Mucosa of rectum (tissue), 2 donors: ENCODE data around the gene ROR2.
"Not testable (repeated sequence)": the region's sequence is repeated elsewhere in the genome, so short reads cannot be mapped to it uniquely, and the experiment has no call there.

Experiments used
- H3K27ac ChIP-seq, 2 donors: one replicate each; pipeline ENCODE4 v1.7.0; 2013; ENCODE audit warnings: inconsistent platforms in 2 of 2, low read depth in 2 of 2, low read length in 2 of 2
- H3K27me3 ChIP-seq, 2 donors: one replicate each; pipeline ENCODE4 v1.7.0; 2013; ENCODE audit warnings: low read length in 2 of 2; ENCODE audit not compliant: control insufficient read depth in 2 of 2, insufficient read depth in 2 of 2
- H3K36me3 ChIP-seq, 2 donors: one replicate each; pipeline ENCODE4 v1.7.0; 2013; ENCODE audit warnings: low read length in 2 of 2; ENCODE audit not compliant: control insufficient read depth in 2 of 2, insufficient read depth in 2 of 2
- H3K4me1 ChIP-seq, 2 donors: one replicate each; pipeline ENCODE4 v1.7.0; 2013; ENCODE audit warnings: low read length in 2 of 2, mild to moderate bottlenecking in 1 of 2; ENCODE audit not compliant: control insufficient read depth in 2 of 2, insufficient read depth in 2 of 2
- H3K4me3 ChIP-seq, 2 donors: one replicate each; pipeline ENCODE4 v1.7.0; 2013; ENCODE audit warnings: low read length in 2 of 2
- H3K9ac ChIP-seq, 2 donors: one replicate each; pipeline ENCODE4 v1.7.0; 2013; ENCODE audit warnings: low read length in 2 of 2, low read depth in 1 of 2, mild to moderate bottlenecking in 1 of 2
- H3K9me3 ChIP-seq, 2 donors: one replicate each; pipeline ENCODE4 v1.7.0; 2013; ENCODE audit warnings: low read length in 2 of 2; ENCODE audit not compliant: control insufficient read depth in 2 of 2
- donor health status: healthy.
- donor health status: Normal muscosa, but diverticular disease.

The ROR2 gene

DNA sequence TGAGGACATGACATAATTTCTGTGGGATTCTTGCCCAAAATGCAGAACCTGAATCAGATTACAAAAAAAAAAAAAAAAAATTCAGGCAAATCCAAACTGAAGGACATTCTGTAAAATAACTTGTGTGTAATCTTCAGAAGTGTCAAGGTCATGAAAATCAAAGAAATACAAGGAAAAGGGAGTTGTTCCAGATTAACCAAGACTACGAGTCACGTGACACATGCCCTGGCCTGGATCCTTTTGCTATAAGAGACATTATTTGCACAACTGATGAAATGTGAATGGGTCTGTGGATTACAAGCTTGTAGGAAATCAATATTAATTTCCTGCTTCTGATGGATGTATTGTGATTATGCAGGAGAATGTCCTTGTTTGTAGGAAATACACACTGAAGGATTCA is 309.6 kb downstream of the ROR2 start:
- H3K9ac ChIP-seq: no peak overlapping the region
- no peaks in the 10 kb centered on the region for H3K4me1 ChIP-seq
- H3K27me3 ChIP-seq: no peaks in the 10 kb centered on the region
- no peak overlapping the region for H3K4me3 ChIP-seq
- no peaks in the 10 kb centered on the region for H3K36me3 ChIP-seq
- no peaks in the 10 kb centered on the region for H3K9me3 ChIP-seq
- H3K27ac ChIP-seq: no peak overlapping the region

DNA sequence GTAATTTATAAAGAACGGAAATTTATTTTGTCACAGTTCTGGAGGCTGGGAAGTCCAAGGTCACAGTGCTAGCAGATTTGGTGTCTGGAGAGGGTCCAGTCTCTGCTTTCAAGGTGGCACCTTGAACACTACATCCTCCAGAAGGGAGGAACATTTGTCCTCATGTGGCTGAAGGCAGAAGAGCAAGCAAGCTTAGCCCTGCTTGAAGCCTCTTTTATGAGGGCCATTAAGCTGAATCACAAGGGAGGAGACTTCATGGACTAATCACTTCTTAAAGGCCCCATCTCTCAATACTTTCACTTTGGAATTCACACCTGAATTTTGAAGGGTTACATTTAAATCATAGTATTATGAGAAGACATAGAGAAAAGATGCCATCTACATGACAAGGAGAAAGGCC is 311.0 kb downstream of the ROR2 start:
- Histone ChIP-seq H3K27me3 (no peaks in the 10 kb centered on the region), H3K4me3 (no peak overlapping the region)

DNA sequence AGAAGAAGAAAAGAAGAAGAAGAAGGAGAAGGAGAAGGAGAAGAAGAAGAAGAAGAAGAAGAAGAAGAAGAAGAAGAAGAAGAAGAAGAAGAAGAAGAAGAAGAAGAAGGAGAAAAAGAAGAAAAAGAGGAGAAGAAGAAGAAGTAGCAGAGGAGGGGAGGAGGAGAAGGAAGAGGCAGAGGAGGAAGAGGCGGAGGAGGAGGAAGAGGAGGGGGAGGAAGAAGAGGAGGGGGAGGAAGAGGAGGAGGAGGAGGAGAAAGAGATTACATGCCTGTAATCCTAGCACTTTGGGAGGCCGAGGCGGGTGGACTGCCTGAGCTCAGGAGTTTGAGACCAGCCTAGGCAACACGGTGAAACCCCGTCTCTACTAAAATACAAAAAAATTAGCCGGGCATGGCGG is 315.2 kb downstream of the ROR2 start:
- not testable (repeated sequence) for H3K4me3 ChIP-seq, H3K27me3 ChIP-seq, H3K9me3 ChIP-seq, H3K36me3 ChIP-seq, H3K9ac ChIP-seq, H3K4me1 ChIP-seq, H3K27ac ChIP-seq

More for the DNA sequence above, 311.0 kb downstream of the ROR2 start:
- Histone ChIP-seq H3K9ac (no peak overlapping the region), H3K27ac (no peak overlapping the region), H3K4me1 (no peaks in the 10 kb centered on the region), H3K9me3 (no peaks in the 10 kb centered on the region), H3K36me3 (no peaks in the 10 kb centered on the region)

DNA sequence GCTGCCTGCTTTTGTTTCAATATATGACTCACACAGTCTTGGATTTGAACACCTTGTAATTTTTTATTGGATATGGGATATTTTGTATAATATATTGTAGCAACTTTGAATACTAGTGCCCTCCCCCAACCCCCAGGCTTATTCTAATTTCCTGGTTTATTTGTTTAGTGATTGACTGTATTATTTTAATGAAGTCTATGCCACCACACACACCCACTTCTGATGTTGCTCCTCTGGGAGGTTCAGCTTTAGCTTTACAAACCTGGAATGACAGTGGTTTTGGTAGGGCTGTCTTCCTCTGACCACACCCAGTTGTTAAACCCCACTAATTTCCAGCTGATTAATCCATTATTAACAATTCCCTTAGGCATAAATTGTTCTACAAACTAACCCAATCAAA is 320.3 kb downstream of the ROR2 start:
- Histone ChIP-seq H3K9me3 (no peaks in the 10 kb centered on the region), H3K4me1 (no peaks in the 10 kb centered on the region), H3K4me3 (no peak overlapping the region), H3K36me3 (no peaks in the 10 kb centered on the region), H3K9ac (no peak overlapping the region), H3K27ac (no peak overlapping the region), H3K27me3 (no peaks in the 10 kb centered on the region)

DNA sequence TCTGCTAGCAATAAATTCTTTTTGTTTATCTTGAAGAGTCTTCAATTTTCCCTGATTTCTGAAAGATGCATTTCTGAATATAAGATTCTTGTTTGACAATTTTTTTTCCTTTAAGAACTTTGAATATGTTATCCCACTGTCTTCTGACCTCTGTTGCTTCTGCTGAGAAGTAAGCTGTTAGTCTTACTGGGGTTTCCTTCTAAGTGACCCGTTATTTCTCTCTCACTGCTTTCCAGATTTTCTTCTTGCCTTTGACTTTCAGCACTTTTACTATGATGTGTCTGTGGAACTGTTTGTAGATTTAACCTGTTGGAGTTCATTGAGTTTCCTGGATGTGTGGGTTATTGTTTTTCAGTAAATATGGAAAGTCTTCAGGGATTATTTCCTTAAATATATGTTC is 321.1 kb downstream of the ROR2 start:
- H3K4me3 ChIP-seq: no peak overlapping the region
- H3K9me3 ChIP-seq: no peaks in the 10 kb centered on the region
- no peak overlapping the region for H3K27ac ChIP-seq
- H3K9ac ChIP-seq: no peak overlapping the region
- H3K27me3 ChIP-seq: no peaks in the 10 kb centered on the region
- no peaks in the 10 kb centered on the region for H3K36me3 ChIP-seq
- H3K4me1 ChIP-seq: no peaks in the 10 kb centered on the region

DNA sequence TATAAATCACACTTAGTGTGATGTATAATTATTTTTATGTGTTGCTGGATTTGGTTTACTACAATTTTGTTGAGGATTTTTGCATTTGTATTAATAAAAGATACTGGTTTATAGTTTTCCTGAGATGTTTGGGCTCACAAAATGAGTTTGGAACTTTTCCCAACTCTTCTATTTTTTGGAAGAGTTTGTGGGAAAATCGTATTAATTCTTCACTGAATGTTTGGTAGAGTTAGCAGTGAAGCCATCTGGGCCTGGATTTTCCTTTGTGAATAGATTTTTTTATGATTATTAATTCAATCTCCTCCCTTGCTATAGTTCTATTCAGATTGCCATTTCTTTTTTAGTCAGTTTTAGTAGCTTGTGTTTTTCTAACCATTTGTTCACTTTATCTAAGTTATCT is 324.7 kb downstream of the ROR2 start:
- H3K9ac ChIP-seq: no peak overlapping the region
- H3K9me3 ChIP-seq: no peaks in the 10 kb centered on the region
- no peaks in the 10 kb centered on the region for H3K36me3 ChIP-seq
- H3K27me3 ChIP-seq: no peaks in the 10 kb centered on the region
- no peak overlapping the region for H3K4me3 ChIP-seq
- no peaks in the 10 kb centered on the region for H3K4me1 ChIP-seq
- no peak overlapping the region for H3K27ac ChIP-seq

DNA sequence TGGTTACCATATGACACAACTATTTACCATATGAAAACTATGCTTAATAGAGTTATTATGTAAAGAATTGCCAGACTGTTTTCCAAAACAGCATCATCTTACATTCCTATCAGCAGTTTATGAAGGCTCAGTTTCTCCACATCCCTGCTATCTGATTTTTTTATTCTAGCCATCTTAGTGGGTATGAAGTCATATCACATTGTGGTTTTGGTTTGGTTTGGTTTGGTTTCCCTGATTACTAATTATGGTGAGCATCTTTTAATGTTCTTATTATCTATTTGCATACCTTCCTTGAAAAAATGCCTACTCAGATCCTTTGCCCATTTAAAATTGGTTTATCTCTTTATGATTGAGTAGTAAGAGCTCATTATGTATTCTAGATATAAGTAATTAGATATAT is 327.0 kb downstream of the ROR2 start:
- no peaks in the 10 kb centered on the region for H3K36me3 ChIP-seq
- H3K27ac ChIP-seq: no peak overlapping the region
- H3K4me1 ChIP-seq: no peaks in the 10 kb centered on the region
- no peaks in the 10 kb centered on the region for H3K9me3 ChIP-seq
- no peaks in the 10 kb centered on the region for H3K27me3 ChIP-seq
- H3K4me3 ChIP-seq: no peak overlapping the region
- H3K9ac ChIP-seq: no peak overlapping the region

- not testable (repeated sequence) for H3K36me3 ChIP-seq, H3K9ac ChIP-seq, H3K9me3 ChIP-seq, H3K27me3 ChIP-seq, H3K27ac ChIP-seq, H3K4me1 ChIP-seq, H3K4me3 ChIP-seq
These were observed 327.9 kb downstream of the ROR2 start for GRCh38 chr9:91622121-91622520.

GRCh38 chr9:91614044-91614443 is 336.0 kb downstream of the ROR2 start:
- H3K9me3 ChIP-seq, H3K27ac ChIP-seq, H3K27me3 ChIP-seq, H3K4me3 ChIP-seq, H3K4me1 ChIP-seq, H3K36me3 ChIP-seq, H3K9ac ChIP-seq: not testable (repeated sequence)

DNA sequence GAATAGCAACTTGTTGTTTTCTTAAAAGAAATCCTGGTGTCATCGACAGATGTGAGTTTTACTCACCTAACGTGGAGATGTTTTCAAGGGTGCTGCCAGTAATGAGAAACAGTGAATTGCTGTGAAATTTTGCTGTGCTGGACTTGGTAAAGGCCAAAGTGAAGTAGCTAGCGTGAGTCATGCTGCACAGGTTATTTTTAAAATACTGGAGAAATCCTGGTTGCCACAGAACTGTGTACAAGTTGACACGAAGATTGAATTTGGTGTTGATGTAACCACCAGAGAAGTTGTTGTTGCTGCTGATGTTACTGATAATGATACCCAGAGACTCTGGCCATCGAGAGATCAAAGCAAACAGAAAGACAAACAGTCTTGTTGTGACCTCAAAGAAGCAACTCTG is 338.4 kb downstream of the ROR2 start:
- Histone ChIP-seq H3K9me3 (no peaks in the 10 kb centered on the region), H3K36me3 (no peaks in the 10 kb centered on the region), H3K4me1 (no peaks in the 10 kb centered on the region), H3K4me3 (no peak overlapping the region), H3K9ac (no peak overlapping the region), H3K27ac (no peak overlapping the region), H3K27me3 (no peaks in the 10 kb centered on the region)

- Histone ChIP-seq H3K27me3 (no peaks in the 10 kb centered on the region), H3K9ac (no peak overlapping the region), H3K4me3 (no peak overlapping the region), H3K4me1 (peaks cover 0 to 5% of the 10 kb centered on the region in 2 donors), H3K27ac (no peak overlapping the region), H3K9me3 (no peaks in the 10 kb centered on the region), H3K36me3 (no peaks in the 10 kb centered on the region)
These were observed 343.6 kb downstream of the ROR2 start for GRCh38 chr9:91606255-91606995.
